Head of caudate nucleus (tissue), 42 donors: ENCODE measurements around the gene ATG2B.
"Not testable (repeated sequence)": the region's sequence is repeated elsewhere in the genome, so short reads cannot be mapped to it uniquely, and the experiment has no call there.

ENCODE experiments used
- DNase-seq, 42 donors: peaks; one replicate each; pipeline versions ENCODE4 v3.0.0 to v3.0.0-alpha.2; 2020 to 2021; ENCODE audit warnings: mixed read lengths in 7 of 42
- intact Hi-C: fragments of 100-400 bp; cut with DNase I; formaldehyde crosslinking; loops from one replicate; pipeline ENCODE4 v1.15.0; 2022

The ATG2B gene

GRCh38 chr14:96245074-96245473 lies 118.1 kb downstream of the ATG2B start:
- DNase-seq, intact Hi-C loops: not testable (repeated sequence)

GRCh38 chr14:96243785-96244184 lies 119.4 kb downstream of the ATG2B start:
- DNase-seq: peak in 26 of 42 donors; percentile 11 to 74 (median 40)
- intact Hi-C loops: no loop called here

GRCh38 chr14:96242126-96242525 lies 121.0 kb downstream of the ATG2B start:
- DNase-seq: no peak
- intact Hi-C loops: no loop called here

GRCh38 chr14:96240641-96241040 lies 122.5 kb downstream of the ATG2B start:
- no peak for DNase-seq
- intact Hi-C loops: no loop called here

GRCh38 chr14:96239711-96240141 lies 123.4 kb downstream of the ATG2B start:
- intact Hi-C loops: no loop called here
- no peak for DNase-seq

GRCh38 chr14:96238676-96239265 lies 124.4 kb downstream of the ATG2B start:
- intact Hi-C loops: no loop called here
- no peak for DNase-seq

GRCh38 chr14:96237641-96238040 lies 125.5 kb downstream of the ATG2B start:
- intact Hi-C loops: no loop called here
- DNase-seq: no peak

- DNase-seq: no peak
- intact Hi-C loops: no loop called here
These were observed 127.7 kb downstream of the ATG2B start for GRCh38 chr14:96235426-96235825.

GRCh38 chr14:96233661-96234060 lies 129.5 kb downstream of the ATG2B start:
- no peak for DNase-seq

GRCh38 chr14:96232506-96232905 lies 130.6 kb downstream of the ATG2B start:
- DNase-seq: no peak
- intact Hi-C loops: no loop called here

More at GRCh38 chr14:96233661-96234060, 129.5 kb downstream of the ATG2B start:
- intact Hi-C loops: no loop called here

GRCh38 chr14:96231526-96232130 lies 131.5 kb downstream of the ATG2B start:
- no peak for DNase-seq
- intact Hi-C loops: no loop called here

- intact Hi-C loops: no loop called here
- no peak for DNase-seq
These were observed 132.1 kb downstream of the ATG2B start for GRCh38 chr14:96231056-96231455.

- no peak for DNase-seq
- intact Hi-C loops: no loop called here
These were observed 133.8 kb downstream of the ATG2B start for GRCh38 chr14:96229315-96229714.
